ENCODE measurements around the gene PHF10.

Gene PHF10

DNA sequence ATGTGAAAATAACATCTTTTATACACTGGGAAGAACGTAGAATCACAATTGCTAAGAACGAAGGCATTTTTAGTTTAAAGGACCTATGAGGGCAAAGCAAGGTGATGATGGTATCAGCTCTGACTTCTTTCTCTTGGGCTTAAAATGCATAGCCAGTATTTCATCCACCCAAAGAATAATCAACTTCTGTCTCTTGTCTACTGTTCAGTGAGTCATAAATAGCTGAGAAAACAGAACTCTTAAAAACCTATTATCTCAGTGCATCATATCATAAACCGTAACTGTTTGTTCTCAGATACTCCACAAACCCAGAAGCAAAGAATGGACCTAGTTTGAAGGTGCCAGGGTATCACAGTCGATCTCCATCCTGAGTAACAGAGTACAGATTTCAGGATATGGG, 5.2 kb downstream of the PHF10 start:
- TF ChIP-seq POLR2AphosphoS5 (IDR thresholded peaks at IDR 0.05; ENCODE audit: low read depth, low read length) (no peak), FOXP2 (optimal IDR thresholded peaks at IDR 0.05; ENCODE audit: borderline replicate concordance, extremely low read depth, extremely low read length, insufficient read depth) (no peak), SIN3A (IDR thresholded peaks at IDR 0.05; ENCODE audit: borderline replicate concordance, insufficient read depth, low read length) (no peak), TAF1 (IDR thresholded peaks at IDR 0.05; ENCODE audit: borderline replicate concordance, insufficient read depth, low read length) (no peak)
- TF ChIP-seq, protein P1, sequence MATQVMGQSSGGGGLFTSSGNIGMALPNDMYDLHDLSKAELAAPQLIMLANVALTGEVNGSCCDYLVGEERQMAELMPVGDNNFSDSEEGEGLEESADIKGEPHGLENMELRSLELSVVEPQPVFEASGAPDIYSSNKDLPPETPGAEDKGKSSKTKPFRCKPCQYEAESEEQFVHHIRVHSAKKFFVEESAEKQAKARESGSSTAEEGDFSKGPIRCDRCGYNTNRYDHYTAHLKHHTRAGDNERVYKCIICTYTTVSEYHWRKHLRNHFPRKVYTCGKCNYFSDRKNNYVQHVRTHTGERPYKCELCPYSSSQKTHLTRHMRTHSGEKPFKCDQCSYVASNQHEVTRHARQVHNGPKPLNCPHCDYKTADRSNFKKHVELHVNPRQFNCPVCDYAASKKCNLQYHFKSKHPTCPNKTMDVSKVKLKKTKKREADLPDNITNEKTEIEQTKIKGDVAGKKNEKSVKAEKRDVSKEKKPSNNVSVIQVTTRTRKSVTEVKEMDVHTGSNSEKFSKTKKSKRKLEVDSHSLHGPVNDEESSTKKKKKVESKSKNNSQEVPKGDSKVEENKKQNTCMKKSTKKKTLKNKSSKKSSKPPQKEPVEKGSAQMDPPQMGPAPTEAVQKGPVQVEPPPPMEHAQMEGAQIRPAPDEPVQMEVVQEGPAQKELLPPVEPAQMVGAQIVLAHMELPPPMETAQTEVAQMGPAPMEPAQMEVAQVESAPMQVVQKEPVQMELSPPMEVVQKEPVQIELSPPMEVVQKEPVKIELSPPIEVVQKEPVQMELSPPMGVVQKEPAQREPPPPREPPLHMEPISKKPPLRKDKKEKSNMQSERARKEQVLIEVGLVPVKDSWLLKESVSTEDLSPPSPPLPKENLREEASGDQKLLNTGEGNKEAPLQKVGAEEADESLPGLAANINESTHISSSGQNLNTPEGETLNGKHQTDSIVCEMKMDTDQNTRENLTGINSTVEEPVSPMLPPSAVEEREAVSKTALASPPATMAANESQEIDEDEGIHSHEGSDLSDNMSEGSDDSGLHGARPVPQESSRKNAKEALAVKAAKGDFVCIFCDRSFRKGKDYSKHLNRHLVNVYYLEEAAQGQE (IDR thresholded peaks at IDR 0.05; ENCODE audit: insufficient read depth in 1 of 2, low read depth in 2 of 2, low read length in 2 of 2): no peak

DNA sequence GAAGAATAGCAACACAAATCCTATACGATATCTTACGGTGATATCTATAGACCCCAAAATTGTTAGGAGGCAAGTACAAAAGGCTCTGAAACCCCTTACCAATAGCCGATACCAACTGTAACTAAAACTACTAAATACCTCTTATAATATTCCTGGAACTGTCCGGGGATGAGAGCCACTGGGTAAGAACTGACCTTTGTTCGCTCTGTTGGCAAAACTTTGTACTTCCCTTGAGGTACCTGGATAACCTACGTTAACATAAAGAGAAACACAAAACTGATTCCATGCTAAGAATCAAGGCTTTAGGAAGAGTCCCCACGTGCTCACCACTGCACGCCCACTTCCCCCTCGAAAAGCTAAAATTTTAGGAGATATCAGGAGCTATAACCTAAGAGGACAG, 9.7 kb downstream of the PHF10 start:
- TF ChIP-seq FOXP2 (optimal IDR thresholded peaks at IDR 0.05; ENCODE audit: borderline replicate concordance, extremely low read depth, extremely low read length, insufficient read depth): no peak
- TF ChIP-seq, protein P1 (IDR thresholded peaks at IDR 0.05; ENCODE audit: insufficient read depth in 1 of 2, low read depth in 2 of 2, low read length in 2 of 2): no peak
- no peak for TF ChIP-seq SIN3A (IDR thresholded peaks at IDR 0.05; ENCODE audit: borderline replicate concordance, insufficient read depth, low read length)
- no peak for TF ChIP-seq POLR2AphosphoS5 (IDR thresholded peaks at IDR 0.05; ENCODE audit: low read depth, low read length)
- TF ChIP-seq TAF1 (IDR thresholded peaks at IDR 0.05; ENCODE audit: borderline replicate concordance, insufficient read depth, low read length): no peak

DNA sequence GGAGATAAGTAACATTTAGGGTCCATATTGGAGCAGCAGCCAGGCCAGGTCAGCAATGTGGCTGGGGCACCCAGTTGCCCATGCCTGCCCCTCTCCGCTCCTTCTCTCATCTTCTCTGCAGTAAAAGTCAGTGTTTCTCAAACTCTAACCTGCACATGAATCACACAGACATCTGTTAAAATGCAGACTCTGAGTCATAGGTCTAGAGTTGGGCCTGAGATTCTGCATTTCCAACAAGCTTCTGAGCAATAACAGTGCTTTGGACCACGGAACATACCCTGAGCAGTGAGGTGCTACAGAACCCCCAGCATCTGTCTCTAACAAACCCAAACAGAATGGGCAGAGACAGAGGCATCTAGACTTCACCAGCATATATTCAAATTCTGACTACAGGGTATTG, 10.1 kb downstream of the PHF10 start:
- TF ChIP-seq SIN3A (IDR thresholded peaks at IDR 0.05; ENCODE audit: borderline replicate concordance, insufficient read depth, low read length): no peak
- TF ChIP-seq, protein P1 (IDR thresholded peaks at IDR 0.05; ENCODE audit: insufficient read depth in 1 of 2, low read depth in 2 of 2, low read length in 2 of 2): no peak
- no peak for TF ChIP-seq FOXP2 (optimal IDR thresholded peaks at IDR 0.05; ENCODE audit: borderline replicate concordance, extremely low read depth, extremely low read length, insufficient read depth)
- no peak for TF ChIP-seq TAF1 (IDR thresholded peaks at IDR 0.05; ENCODE audit: borderline replicate concordance, insufficient read depth, low read length)
- no peak for TF ChIP-seq POLR2AphosphoS5 (IDR thresholded peaks at IDR 0.05; ENCODE audit: low read depth, low read length)

DNA sequence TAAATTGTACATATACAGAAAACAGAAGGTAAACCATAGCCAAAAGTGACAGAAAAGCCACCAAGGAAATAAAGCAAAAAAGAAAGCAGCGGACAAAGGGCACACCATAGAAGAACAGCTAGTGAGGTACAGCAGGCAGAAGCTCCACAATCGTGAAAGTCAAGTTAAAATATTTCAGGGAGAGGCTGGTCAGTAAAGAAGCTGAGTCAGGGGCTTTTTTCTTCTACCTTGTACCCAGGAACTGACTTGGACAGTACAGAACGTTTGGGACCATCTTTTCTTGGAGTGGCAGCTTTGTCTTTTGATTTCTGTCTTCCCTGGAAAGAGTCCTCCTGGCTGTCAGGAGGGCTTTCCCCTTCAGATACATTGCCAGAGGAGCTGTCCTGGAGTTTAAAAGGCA, 14.3 kb downstream of the PHF10 start:
- TF ChIP-seq POLR2AphosphoS5 (IDR thresholded peaks at IDR 0.05; ENCODE audit: low read depth, low read length) (no peak), SIN3A (IDR thresholded peaks at IDR 0.05; ENCODE audit: borderline replicate concordance, insufficient read depth, low read length) (no peak), TAF1 (IDR thresholded peaks at IDR 0.05; ENCODE audit: borderline replicate concordance, insufficient read depth, low read length) (no peak), FOXP2 (optimal IDR thresholded peaks at IDR 0.05; ENCODE audit: borderline replicate concordance, extremely low read depth, extremely low read length, insufficient read depth) (no peak)
- TF ChIP-seq, protein P1 (IDR thresholded peaks at IDR 0.05; ENCODE audit: insufficient read depth in 1 of 2, low read depth in 2 of 2, low read length in 2 of 2): no peak

DNA sequence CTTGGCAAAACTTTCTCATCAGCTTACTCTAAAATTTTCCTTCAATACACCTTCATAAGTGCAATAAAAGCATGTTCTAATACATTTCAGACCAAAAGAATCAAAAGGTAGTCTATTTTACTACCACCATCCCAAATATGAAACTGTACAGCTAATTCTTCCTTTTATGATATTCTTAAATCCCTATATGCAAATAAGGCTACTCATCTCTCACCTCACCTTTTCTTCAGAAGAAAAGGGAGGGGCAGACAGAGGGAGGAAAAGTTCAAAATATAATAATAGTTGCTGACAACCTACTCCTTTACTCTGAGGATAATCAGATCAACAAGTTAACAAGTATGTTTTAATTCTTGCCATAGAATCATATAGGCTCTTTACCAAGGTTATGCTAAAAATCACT, 15.0 kb downstream of the PHF10 start:
- TF ChIP-seq POLR2AphosphoS5 (IDR thresholded peaks at IDR 0.05; ENCODE audit: low read depth, low read length) (no peak), SIN3A (IDR thresholded peaks at IDR 0.05; ENCODE audit: borderline replicate concordance, insufficient read depth, low read length) (no peak), TAF1 (IDR thresholded peaks at IDR 0.05; ENCODE audit: borderline replicate concordance, insufficient read depth, low read length) (no peak), FOXP2 (optimal IDR thresholded peaks at IDR 0.05; ENCODE audit: borderline replicate concordance, extremely low read depth, extremely low read length, insufficient read depth) (no peak)
- TF ChIP-seq, protein P1 (IDR thresholded peaks at IDR 0.05; ENCODE audit: insufficient read depth in 1 of 2, low read depth in 2 of 2, low read length in 2 of 2): no peak
